ENCODE measurements around the gene LZTFL1.

LZTFL1 gene

GRCh38 chr3:45785605-45786150, 56.2 kb downstream of the LZTFL1 start:
- DNase-seq: no peak

DNA sequence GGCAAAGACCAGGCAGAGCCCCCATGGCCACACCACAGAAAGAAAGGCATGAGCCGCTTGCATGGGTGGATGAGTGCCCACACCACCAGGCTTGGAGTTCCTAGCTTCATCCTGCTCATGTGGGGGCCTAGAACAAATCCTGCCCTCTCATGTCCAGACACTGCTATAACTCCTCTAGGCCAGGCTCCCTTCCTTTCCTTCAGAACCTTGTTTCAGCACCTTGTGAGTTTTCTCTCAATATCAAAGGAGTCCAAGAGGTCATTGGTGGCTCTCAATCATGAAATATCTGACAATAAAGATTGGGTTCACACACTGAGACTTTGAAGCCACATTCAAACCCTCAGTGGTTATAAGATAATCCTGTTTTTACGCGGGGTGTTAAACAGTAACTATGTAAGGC, 58.3 kb downstream of the LZTFL1 start:
- no peak for DNase-seq

DNA sequence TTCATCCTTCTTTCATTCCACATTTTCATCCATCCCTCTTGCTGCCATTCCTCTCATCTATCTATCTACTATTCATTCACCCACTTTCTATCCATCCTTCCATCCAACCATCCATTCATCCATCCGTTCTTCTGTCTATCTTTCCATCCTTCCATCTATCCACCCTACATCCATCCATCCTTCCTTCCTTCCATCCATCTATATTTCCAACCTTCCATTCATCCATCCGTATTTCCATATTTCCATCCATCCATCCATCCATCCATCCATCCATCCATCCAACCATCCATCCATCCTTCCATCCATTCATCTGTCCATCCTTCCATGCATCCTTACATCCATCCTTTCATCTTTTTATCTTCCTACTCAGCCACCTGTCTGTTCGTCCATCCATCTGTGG, 59.5 kb downstream of the LZTFL1 start:
- DNase-seq: no peak

- DNase-seq: no peak
Measured at GRCh38 chr3:45781841-45782240, 60.1 kb downstream of the LZTFL1 start.

DNA sequence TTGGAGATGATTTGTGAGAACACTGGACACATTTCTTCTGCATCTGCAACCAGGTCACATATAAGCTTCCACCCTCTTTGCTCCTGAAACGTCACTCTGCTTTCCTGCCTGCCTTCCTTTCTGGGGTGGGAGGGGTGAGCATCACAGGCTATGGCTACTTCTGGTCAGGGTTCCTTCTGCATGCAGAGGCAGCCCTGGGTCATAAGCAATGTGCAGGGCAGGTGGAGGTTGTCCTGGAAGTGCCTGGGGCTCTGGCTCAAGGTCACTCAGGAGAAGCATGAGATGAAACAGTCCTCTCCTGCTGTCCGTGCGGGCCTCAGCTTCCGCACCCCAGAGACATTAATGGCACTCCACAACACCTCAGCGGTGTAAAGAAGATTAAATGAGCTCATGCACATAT, 60.6 kb downstream of the LZTFL1 start:
- no peak for DNase-seq

DNA sequence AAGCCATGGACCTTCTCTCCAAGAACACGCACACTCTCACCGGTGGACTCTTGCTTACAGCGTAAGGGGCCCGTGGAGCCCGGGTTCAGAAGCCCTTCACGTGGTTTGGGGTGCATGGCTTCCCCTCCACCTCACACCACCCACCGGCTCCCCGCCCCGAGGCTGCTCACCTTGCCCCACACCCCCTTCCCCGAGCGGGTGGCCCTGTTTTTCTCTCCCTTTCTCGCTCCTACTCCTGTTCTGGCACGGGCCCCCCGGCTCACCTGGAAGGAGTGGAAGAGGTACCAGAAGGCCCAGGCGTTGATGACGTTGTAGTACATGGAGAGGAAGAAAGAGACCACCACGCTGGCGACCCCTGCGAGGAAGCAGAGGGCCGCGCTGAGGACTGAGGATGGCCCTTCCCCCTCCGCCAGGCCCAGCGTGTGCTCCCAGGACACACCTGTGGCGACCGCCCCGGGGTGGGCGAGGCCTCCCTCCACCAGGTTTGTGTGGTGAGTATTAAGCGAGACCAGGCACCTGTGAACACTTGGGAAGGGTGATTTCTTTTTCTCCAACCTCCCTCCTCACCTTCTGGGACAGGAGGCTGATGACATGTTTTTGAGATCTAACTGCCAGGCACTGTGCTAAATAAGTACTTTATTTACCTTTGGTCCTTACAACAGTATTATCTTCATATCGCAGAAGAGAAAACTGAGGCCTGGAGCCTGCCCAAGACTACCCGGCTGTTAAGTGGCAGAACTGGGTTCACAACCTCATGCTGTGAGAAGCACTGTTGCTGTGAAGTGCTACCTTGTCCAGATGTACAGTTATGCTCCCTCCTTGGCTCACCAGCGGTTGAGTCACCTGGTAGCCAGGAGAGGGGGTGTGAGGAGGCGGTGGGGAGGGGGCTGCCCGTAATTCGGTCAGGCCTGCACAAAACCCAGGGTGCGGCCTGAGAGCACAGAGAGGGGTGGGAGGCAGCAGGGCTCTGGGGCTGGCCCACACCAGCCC, 61.9 kb downstream of the LZTFL1 start:
- no peak for DNase-seq

DNA sequence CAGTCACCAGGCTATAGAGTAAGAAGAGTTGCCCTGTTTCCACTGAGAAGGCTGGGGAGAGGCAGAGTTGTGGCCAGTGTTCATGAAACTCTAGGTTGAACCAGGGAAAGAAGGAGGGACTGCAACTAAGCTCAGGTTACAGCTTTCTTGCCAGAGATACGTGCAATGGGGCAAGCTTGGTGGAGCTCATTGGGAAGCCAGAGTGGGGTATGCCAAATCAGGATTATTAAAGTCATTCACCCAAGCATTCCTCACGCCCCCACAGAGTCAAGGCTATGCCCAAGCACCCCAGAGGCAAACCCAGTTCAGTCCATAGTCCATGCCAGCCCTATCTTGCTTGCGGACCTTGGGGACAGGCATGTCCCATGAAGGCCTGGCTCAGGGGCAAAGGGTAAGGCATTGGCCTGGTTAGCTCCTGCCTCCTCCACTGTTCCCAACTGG, 63.1 kb downstream of the LZTFL1 start:
- DNase-seq: no peak

DNA sequence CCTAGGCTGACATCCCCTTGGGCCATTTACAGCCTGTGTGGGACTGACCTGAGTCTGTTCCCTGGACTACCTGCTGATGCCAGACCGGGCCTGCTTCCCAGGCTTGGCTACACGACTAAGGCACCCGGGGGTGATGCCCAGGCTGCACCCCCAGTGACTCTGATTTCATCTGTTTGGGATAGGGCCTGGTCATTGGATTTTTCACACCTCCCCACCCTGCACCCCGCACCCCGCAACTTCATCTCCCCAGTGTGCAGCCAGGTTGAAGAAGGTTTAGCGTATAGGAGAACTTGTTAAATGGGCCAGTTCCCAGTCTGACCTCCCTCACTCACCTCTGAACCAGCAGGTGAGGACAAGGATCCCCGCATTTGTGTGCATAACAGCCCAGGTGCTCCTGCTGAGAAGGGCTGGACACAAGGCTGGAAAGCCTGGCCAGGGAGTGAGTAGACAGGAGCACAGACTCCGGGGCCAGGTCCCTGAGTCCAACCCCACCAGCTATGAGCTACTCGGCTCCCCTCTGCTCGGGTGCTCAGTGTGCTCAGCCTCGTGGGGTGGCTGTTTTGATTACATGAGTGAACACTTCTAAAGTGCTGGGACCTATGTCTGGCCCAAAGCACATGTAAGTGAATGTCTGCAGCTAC, 64.1 kb downstream of the LZTFL1 start:
- DNase-seq: no peak

- no peak for DNase-seq
Measured at GRCh38 chr3:45777111-45777745, 64.7 kb downstream of the LZTFL1 start.

DNA sequence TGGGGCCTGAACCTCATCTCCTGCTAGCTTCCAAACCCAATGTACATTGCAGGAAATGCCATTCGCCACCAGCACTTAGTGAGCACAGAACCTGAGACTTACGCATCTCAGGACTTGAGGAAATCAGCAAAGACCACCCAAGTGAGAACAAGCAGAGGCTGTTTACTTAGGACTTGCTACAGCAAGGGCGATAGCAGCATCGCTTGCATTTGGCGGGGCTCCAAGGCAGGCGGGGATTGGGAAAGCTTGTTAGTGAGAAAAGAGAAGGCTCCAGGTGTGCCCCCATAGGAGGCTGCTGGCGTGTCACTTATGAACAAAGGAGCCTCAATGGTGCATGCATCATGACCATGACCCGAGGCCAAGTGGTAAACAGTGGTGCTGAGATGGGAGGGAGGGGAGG, 65.3 kb downstream of the LZTFL1 start:
- DNase-seq: no peak

GRCh38 chr3:45776301-45776595, 65.7 kb downstream of the LZTFL1 start:
- DNase-seq: no peak

- no peak for DNase-seq
Measured at GRCh38 chr3:45775571-45776300, 66.2 kb downstream of the LZTFL1 start.

DNA sequence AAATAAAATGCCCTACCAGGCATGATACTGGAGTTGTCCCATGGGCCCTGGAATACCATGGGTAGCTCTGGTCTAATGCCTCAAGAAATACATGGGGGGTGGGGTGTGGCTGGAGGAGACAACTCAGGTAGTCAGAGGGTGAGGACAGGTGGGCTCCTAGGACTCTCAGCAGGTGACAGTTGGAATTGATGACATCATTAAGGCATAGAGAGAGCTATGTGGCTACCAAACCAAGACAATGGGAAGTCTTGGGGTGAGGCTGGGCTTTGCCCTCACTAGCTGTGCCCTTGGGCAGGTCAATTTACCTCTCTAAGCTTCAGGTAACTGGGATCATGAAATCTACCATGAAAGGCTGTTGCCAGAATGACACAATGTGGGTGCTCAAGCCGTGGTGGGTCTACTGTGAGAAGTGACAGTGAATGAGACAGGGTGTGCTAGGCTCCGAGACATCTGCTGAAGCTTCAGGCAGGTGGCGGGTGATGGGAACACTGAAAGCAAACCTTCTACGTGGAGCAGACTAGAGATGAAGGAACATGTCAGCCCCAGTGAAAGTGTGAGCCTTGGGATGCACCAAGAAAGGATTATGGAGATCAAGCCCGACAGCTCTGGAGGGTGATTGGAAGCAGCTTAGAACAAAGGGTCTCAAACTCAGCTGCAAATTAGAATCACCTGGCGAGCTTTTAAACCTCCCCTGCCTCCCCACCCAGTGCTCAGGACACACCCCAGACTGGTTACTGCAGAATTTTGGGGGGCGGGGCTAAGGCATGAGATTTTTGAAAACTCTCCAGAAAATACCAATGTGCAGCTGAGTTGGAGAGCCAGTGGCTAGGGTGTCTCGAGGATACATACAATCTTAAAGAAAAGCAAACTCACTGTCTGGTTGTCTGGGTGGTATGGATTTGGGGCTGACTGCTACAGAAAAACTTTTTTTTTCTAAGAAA, 67.1 kb downstream of the LZTFL1 start:
- no peak for DNase-seq

- DNase-seq: no peak
Measured at GRCh38 chr3:45773714-45774449, 68.0 kb downstream of the LZTFL1 start.

Data from CD4-positive, alpha-beta T cell treated with Interleukin-15 for 1 hour (primary cell).